GM19395 (cell line): ENCODE measurements around the gene EIF4G2.
A peak's percentile ranks its signal among the peaks of the same experiment; 100 is the strongest.

Experiments used
- ATAC-seq: cut with Tn5 transposase; IDR thresholded peaks from one replicate; pipeline ENCODE4 v1.9.1; 2021; ENCODE audit warnings: mild to moderate bottlenecking, moderate library complexity; ENCODE audit not compliant: unreplicated experiment

EIF4G2 gene

GRCh38 chr11:10809373-10810160 lies 841 bp upstream of the EIF4G2 start:
- ATAC-seq, result peak; percentile 34

- no peak for ATAC-seq
Measured at GRCh38 chr11:10808235-10808552, 532 bp downstream of the EIF4G2 start.

GRCh38 chr11:10807493-10808234 lies 1.1 kb downstream of the EIF4G2 start:
- ATAC-seq, result no peak

GRCh38 chr11:10806206-10806605 lies 2.5 kb downstream of the EIF4G2 start:
- ATAC-seq, result no peak

GRCh38 chr11:10805741-10806140 lies 3.0 kb downstream of the EIF4G2 start:
- ATAC-seq, result no peak

- ATAC-seq, result no peak
Measured at GRCh38 chr11:10803676-10804075, 5.0 kb downstream of the EIF4G2 start.

- no peak for ATAC-seq
Measured at GRCh38 chr11:10800292-10800691, 8.4 kb downstream of the EIF4G2 start.

- no peak for ATAC-seq
Measured at GRCh38 chr11:10798330-10798928, 10.3 kb downstream of the EIF4G2 start.

- ATAC-seq, result no peak
Measured at GRCh38 chr11:10797531-10797930, 11.2 kb downstream of the EIF4G2 start.

- ATAC-seq, result no peak
Measured at GRCh38 chr11:10797001-10797400, 11.7 kb downstream of the EIF4G2 start.

GRCh38 chr11:10796191-10796590 lies 12.5 kb downstream of the EIF4G2 start:
- ATAC-seq, result no peak

GRCh38 chr11:10793470-10794255 lies 15.1 kb downstream of the EIF4G2 start:
- no peak for ATAC-seq

- ATAC-seq, result peak; percentile 89
Measured at GRCh38 chr11:10792385-10793068, 16.2 kb downstream of the EIF4G2 start.

GRCh38 chr11:10786451-10786850 lies 22.3 kb downstream of the EIF4G2 start:
- no peak for ATAC-seq

- no peak for ATAC-seq
Measured at GRCh38 chr11:10785146-10785474, 23.6 kb downstream of the EIF4G2 start.

- ATAC-seq, result no peak
Measured at GRCh38 chr11:10784232-10785145, 24.2 kb downstream of the EIF4G2 start.

- no peak for ATAC-seq
Measured at GRCh38 chr11:10780040-10780439, 28.7 kb downstream of the EIF4G2 start.

GRCh38 chr11:10779086-10779485 lies 29.6 kb downstream of the EIF4G2 start:
- ATAC-seq, result no peak

- no peak for ATAC-seq
Measured at GRCh38 chr11:10778217-10778970, 30.3 kb downstream of the EIF4G2 start.
